ENCODE results near the gene ACAA1.

- TF ChIP-seq, protein P1, sequence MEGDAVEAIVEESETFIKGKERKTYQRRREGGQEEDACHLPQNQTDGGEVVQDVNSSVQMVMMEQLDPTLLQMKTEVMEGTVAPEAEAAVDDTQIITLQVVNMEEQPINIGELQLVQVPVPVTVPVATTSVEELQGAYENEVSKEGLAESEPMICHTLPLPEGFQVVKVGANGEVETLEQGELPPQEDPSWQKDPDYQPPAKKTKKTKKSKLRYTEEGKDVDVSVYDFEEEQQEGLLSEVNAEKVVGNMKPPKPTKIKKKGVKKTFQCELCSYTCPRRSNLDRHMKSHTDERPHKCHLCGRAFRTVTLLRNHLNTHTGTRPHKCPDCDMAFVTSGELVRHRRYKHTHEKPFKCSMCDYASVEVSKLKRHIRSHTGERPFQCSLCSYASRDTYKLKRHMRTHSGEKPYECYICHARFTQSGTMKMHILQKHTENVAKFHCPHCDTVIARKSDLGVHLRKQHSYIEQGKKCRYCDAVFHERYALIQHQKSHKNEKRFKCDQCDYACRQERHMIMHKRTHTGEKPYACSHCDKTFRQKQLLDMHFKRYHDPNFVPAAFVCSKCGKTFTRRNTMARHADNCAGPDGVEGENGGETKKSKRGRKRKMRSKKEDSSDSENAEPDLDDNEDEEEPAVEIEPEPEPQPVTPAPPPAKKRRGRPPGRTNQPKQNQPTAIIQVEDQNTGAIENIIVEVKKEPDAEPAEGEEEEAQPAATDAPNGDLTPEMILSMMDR (IDR thresholded peaks at IDR 0.05) = no peak
- TF ChIP-seq POLR2AphosphoS5 (IDR thresholded peaks at IDR 0.05; ENCODE audit: low read depth, low read length) (no peak), REST (IDR thresholded peaks at IDR 0.05; ENCODE audit: insufficient read depth in 1 of 2, low read depth in 2 of 2, low read length in 1 of 2) (no peak), TCF7L2 (IDR thresholded peaks at IDR 0.05; ENCODE audit: low read depth, low read length) (no peak), SIN3A (IDR thresholded peaks at IDR 0.05; ENCODE audit: borderline replicate concordance, insufficient read depth, low read depth, low read length) (no peak)
These were observed 11.5 kb upstream of the ACAA1 start for GRCh38 chr3:38148311-38148882.
